ENCODE data around the gene SPON2.

SPON2 gene

DNA sequence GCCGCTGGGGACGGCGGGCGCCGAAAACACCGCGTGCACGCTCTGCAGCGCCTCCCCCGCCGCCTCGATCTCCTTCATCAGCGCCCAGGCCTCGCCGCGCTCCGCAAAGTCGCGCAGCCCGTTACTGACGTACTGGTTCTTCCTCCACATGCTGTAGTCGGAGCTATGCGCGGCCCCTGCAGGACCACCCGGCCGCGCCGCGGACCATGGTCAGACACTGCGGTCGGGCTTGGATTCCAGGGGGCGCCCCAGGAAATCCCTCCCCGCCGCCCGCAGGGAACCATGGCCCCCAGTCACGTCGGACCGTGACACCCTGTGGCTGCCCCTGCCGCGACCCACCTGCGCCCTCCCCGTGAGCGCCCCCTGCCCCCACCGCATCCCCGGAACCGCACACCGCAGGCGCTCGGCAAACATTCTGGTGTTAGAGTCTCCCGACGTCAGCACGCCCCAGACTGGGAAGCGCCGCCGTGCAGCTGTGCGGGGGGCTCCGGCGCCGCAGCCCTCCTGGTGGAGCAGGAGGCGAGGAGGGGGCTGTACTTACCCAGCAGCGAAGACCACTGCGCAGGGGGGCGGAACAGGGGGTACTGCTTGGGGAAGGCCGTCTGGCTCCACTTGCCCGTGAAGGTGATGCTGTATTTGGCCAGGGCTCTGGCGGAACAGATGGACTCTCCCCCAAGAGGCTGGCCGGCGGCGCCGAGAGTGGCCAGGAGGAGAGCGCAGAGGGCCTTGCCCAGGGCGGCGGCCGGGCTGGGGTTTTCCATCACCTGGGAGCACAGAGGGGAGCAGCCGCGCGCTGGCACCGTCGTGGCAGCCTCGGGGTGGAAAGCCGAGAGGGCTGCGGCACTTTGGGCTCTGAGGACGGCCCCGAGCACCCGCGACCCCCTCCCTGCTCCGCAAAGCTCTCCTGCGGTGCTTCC lies 814 bp downstream of the SPON2 start:
- peak; percentile 41 for DNase-seq

DNA sequence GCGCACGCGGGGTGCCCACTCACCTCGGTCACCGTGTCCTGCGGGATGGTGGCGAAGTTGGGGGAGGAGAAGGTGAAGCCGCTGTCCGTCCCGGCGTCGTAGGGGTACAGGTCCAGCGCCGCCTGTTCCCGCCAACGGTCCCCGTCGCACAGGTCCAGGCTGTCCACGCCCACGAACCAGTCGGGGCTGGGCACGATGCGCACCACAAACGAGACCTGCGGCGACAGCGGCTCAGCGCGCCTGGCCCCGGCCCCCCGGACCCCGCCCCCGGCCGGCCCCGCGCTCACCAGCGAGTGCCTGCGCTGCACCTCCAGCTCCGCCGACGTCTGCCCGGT lies 1.4 kb downstream of the SPON2 start:
- no peak for DNase-seq

DNA sequence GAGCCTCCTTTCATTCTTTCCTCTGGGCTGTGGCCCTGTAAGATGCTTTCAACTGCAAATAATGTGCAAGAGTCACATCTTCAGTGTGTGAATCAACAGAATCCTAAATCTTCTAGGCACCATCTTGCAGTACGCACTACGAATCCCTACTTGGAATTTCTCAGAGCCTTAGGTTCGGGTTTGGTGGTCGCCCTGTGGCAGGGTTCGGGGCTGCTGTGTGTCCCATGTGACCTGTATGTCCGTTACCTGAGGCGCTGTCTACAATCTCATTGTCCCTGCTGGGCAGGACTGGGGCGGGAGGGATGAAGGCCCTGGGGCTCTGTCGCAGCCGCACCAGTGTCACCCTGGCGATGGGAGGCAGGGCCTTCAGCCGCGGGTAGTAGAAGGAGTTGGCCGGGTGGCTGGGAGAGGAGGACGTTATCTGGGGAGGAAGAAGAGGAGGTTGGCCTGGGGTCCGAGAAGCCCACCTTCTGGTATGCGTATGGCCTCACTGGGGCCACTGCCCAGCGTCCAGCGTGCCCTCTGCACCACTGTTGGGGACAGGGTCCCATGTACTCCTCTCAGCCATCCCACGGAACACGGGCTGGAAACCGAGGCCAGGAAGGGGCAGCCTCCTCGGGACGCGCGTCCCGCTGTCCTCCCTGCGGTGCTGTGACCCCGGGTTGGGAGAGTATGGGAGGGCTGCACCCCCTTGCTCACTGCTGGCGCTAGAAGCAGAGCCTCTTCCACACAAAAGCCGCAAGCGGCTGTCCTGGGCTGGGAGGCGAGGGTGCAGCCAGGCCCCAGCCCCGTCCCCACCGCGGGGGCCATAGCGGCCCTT lies 2.0 kb downstream of the SPON2 start:
- no peak for DNase-seq

DNA sequence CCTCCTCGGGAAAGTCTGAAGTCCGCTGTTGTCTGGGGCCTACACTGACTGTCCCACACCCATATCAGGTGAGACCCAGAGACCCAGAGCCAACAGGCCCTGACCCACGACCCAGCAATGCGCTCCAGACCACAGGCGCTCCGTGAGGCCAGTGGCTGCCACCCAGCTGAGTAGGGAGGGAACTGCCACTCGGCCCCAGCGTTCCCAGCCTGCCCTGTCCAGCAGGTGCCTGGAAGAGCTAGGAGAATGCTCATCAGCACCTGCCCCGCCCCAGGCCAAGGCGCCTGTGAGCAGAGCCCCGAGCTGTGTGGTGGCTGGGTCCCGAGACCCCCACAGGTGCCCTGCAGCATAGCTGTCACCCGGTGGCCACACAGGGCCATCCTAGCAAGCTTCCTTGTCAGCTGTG lies 2.7 kb downstream of the SPON2 start:
- no peak for DNase-seq

DNA sequence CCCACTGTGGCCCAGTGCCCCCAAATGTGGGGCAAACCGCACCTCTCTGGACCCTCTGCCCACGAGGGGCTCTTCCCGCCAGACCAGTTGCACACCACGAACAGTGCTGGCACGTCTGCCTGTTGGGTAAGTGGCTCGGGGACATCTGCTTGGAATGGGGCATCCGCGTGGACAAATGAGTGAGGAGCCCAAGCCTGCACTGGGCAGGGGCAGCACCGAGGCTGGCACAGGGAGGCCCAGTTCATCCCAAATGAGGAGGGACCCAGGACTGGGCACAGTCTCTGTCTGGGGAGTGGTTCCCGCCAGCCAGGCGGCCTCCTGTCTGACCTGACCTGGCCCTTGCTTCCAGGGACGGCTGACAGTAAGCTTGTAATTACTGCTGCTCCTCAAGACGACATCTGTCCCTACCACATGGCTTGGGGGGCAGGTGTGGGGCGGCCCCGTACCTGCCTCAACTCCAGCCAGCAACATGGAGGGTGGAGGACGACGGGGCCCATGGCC lies 3.2 kb downstream of the SPON2 start:
- no peak for DNase-seq

DNA sequence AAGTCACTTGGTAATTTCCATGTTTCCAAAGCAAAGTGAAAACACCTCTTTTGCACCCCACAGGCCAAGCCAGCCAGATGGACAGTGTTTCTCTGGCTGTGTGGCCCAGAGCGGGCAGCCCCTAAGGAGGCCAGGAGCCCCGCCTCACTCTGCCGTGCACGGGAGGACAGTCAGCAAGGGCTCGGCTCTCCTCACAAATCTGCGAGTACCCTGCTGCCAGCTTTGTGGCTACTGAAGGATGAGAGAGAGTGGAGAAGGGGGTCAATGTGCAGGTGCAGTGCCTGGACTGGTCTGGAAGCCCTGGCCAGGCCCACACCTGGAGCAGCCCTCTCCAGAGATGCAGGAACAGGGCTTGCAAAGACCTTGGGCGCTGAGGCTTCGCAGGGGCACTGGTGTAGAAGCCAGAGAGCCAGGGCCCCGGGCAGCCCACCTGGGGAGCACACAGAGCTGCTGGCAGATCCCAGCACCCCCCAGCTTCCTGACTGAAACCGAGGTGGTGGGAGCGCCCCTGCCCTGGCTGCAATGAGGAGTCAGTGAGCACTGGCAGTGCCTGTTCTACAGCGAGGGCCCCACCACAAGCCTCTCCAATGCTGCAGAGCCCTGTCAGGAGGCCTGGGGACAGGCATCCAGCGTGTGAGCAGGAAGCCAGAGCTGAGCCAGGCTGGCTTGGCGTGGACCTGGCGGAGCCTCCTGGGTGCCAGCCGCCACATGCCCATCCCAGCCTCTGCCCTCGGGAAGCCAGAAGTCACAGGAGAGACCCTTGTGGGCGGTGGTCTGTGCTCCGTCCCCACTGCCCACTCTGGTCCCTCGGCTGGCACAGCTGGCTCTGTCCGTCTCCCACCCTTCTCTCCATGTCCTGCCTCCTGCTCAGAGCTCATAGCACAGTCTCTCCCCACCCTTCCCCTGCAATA lies 3.9 kb downstream of the SPON2 start:
- DNase-seq, result no peak

DNA sequence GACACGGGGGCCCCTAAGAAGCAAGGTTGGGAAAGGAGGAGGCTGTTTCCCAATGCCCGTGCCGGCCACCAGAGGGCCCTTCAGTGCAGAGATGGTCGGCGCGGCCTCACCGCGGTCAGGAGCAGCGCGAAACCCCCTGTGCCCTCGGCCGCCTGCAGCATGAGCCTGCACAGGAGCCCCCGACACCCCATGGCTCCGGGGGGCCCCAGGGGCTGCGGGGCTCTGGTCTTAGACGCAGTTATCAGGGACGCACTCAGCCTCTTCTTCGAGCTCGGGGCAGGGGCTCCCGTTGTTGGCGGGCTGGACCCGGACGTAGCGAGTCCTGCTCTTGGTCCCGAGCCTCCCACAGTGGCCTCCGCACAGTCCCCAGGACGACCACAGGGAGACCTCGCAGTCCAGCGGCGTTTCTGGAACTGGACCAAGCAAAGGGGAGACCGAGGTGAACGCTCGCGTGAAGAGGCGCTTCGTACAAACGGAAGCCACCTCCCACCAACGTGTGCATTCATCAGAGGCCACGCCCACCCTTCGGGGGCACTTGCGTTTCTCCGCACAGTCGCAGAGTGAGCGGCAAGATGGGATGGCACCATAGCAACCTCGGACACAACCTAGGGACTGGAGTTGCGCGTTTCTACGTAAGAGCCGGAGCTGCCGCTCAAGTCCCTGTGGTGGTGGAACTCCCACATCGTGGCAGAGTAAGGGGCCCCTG lies 5.0 kb downstream of the SPON2 start:
- peak; percentile 78 for DNase-seq

DNA sequence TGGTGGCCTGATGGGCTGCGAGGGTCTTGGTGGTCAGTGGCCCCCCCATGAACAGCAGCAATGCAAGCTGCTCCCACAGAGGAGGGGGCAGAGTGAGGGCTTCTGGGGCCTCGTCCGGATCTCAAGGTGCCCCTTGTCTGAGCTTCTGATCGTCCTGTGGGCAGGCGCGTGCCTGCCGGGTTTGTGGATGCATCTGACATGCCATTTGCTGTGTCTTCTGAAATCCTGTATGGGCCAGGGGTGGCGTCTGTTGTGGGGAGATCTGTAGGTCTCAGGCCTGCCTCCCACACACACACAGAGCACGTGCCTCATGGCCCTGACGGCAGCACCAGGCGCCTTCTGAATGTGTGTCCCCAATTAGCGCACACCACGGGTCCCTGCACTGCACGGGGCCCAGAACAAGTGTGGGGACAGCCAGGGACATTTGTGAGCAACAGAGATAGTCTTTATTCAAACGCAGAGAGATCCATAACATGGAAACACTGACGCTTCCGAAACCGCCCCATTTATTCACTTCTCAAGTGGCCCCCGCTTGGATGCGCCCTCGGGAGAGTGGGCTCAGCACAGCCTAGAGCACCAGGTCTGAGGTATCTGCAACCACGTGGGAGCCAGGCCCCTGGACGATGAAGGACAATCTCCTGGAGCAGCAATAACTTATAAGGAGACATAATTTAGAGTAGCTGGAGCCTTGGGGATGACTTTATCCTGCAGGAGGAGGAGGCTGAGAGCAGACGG lies 5.7 kb downstream of the SPON2 start:
- DNase-seq, result no peak

DNA sequence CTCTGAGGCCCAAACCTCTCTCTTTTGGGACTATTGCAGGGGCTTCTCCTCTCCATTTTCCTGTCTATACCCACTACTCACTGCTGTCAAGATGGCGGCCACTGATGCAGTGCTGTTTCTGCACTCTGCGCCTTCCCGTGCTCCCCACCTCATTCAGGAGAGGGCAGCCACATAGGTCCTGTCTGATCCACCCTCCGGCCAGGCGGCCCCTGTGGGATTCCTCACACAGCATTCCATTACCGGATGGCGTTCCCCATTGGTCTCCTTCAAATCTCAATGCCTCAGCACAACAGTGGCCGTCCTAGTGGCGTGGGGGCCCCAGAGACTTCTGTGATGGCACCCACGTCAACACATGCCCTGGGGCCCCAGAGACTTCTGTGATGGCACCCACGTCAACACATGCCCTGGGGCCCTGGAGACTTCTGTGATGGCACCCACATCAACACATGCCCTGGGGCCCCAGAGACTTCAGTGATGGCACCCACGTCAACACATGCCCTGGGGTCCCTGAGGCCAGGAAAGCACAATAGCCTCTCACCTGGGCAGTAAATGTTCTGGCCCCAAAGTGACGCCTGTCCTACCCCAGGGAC lies 7.3 kb downstream of the SPON2 start:
- DNase-seq, result no peak

DNA sequence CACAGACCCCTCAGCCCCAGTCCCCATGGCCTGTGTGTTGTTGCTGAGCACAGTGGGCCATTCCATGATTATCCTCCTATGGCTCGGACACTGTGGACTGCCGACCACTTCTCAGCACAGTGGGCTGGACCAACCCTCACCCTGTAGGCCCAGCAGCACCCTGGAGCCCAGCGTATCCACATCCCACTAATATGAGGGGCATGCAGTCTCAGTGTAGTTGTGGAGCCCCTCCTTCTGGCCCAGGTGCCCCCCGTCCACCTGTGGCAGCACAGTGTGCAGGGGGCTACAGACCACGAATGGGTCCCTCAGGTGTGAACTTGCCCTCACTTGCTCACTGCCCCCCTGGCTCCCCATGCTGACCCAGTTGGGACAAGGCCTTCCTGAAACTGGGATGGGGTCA lies 7.9 kb downstream of the SPON2 start:
- DNase-seq, result no peak

DNA sequence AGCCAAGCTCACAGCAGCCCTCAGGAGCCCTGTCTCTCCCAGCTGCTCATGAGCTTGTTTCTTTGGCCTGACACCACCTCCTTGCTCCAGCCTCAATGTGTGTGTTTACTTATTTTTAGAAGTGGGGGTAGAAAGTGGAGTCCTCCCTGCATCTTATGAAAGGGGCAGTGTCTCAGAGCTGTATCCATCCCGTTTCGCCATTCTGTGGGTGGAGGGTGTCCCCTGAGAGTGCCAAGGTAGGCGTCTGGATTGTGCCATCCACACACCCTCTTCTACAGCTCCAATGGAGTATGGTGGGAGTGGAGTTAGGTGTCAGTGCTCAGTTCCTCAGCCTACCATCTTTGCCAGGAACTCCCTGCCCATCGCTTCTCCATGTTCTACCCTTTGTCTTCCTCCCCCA lies 8.3 kb downstream of the SPON2 start:
- DNase-seq, result no peak

DNA sequence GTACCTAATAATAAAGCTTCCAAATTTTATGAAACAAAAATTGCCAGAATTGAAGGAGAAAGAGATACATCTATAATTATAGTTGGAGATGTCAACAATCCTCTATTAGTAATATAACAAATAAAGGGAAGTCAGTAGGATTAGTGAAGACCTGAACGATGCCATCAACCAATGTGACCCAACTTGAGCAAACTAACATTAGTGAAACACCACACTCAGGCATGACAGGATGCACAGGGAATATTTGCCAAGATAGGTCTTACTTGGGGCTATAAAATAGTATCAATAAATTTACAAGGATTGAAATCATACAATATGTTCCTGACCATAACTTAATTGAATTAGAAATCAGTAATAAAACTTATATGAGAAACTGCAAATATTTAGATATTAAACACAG lies 12.0 kb downstream of the SPON2 start:
- no peak for DNase-seq

DNA sequence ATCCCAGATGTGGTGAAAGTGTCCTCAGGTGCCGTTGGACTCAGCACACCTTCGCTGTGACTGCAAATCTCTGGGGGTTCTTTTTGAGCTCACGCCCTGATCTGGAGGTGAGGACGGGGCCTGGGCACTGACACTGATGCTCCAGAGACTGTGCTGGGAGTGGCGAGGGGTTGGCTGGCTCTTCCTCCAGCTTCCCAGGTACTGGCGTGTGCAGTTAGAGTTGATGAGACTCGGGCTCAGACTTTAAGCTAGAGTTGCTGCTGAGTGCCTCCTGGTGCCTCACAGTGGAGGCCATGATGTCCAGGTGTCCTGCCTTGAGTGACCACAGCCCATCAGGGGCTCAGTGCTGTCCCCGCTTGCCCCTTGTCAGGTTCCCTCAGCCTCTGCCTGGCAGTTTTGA lies 16.3 kb downstream of the SPON2 start:
- DNase-seq, result no peak

DNA sequence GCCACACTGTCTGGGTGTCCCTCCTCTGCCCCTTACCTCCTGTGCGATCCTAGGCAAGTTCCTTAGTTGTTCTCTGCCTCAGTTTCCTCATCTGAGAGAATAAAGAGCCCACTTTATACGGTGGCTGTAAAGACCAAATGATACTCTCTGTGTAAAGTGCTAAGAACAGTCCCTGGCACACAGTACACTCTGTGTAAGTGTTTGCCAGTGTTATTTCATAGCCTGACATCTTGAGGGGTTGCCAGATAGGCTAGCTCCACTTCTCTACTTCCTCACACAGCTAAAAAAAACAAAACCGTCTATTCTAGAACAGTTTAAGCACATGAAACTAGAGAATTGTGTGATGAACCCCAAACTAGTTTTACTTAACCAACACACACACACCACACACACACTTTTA lies 17.1 kb downstream of the SPON2 start:
- no peak for DNase-seq

DNA sequence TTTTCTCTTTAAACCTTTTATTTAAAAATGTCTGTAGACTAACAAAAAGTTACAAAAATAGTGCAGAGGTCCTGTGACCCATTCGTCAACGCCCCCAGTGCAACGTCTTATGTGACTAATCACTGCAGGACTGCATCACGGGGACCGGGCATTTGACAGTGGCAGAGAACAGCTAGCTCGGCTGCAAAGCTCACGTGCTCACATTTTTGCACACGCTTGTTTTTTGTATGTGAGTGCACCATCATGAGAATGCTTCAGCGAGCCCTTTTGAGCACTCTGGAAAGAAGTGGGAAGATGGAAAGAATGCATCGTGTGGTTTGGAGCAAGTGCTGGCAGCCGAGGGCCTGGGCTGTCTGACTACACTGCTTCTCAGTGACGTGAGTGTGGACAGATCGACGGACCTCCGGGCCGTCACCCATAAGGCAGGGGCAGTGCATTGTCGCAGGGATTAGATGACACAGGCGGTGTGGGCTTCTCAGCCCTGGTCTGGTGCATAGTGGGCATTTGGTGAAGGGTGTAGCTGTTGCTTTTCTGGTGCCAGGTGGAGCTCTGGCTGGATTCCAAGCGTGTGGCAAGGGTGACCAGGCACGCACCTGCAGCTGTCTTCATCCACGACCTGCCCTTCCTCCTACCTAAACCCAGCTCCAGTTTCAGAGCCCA lies 17.7 kb downstream of the SPON2 start:
- DNase-seq, result no peak

DNA sequence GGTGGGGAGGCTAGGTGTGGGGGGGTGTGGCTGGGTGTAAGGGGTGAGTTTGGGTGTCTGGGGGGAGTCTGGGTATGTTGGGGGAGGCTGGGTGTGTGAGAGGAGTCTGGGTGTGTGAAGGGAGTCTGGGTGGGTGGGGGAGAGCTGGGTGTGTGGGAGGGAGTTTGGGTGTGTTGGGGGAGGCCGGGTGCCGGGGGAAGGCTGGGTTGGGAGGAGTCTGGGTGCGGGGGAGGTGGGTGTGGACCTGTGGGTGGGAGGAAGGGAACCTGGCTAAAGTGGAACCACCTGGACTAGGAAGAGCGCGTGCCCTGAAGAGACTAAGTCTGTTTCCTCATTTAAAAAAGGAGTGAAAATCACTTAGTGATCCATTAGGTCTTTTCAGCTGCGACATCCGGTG lies 18.3 kb downstream of the SPON2 start:
- no peak for DNase-seq

DNA sequence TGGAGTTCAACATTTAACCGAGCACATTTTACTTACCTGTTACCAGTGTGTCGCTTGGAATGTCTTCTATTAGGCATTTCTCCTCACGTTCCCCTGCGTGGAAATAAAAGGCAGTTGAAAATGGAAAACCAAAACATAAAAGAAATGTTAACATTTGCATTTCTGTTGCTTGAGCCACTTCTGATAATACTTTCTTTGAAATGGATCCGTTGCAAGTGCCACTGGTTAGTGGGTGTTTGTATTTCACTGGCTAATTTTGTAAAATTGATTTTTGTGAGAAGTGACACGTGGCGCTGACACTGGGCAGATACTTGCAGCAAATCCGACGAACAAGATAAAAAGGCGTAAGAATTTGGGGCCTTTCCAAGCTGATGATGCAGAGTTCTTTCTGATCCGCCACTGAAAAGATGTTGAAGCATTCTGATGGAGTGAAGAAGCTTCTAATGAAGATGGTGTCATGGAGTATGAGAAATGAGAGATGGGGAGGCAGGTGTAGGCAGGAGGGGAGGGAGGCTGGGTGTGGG lies 18.8 kb downstream of the SPON2 start:
- no peak for DNase-seq

DNA sequence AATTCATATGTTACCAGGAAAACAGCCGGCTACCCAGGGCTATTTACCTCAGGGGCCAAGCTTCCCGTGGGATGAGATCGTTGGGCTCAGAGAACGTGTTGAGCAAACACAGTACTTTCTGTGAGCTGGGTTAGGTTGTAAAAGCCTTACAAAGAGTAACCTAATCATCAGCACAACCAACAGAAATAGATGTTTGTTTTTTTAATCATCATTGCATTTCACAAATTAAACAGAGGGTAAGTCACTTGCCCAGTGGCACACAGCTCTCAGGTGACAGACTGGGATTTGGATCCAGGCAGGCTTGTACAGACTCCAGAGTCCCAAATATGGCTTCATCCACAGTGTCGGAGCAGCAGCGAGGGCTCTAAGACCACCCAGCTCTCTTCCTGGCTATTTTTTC lies 20.1 kb downstream of the SPON2 start:
- DNase-seq, result no peak

DNA sequence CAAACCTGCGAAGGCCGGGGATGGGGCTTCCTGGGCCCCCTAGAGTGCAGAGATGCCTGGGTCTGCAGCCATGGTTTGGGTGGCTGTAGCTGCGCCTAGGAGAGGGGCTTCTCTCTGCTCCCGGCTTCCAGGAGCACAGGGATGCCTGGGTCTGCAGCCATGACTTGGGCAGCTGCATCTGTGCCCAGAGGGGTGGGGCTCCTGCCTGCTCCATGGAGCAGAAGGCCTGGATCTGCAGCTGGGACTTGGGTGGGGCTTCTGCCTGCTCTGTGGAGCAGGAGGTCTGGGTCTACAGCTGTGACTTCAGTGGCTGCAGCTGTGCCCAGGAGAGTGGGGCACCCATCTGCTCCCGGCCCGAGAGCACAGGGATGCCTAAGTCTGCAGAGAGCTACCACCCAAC lies 20.8 kb downstream of the SPON2 start:
- DNase-seq, result no peak

DNA sequence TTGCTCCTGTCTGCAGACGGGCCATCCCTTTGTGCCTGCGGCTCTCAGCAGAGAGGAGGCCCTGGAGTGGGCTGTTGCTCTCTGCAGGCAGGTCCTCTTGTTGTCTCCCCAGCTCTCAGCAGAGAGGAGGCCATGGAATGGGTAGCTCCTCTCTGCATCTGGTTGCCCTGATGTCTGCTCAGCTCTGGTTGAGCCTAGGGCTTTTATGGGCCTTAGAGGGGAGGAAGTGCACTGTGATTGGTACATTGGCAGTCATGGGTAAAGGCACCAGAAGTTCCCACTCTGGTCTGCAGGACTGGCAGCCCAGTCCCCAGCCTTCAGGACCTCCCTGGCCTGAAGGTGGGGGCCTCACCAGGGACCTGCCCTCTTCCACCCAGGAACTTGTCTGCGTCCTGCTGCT lies 21.5 kb downstream of the SPON2 start:
- DNase-seq, result no peak

Data from activated CD4-positive, alpha-beta T cell treated with anti-CD3 and anti-CD28 coated beads for 1 hour (primary cell).